Measurements from ENCODE around the gene PTPRK.

DNA sequence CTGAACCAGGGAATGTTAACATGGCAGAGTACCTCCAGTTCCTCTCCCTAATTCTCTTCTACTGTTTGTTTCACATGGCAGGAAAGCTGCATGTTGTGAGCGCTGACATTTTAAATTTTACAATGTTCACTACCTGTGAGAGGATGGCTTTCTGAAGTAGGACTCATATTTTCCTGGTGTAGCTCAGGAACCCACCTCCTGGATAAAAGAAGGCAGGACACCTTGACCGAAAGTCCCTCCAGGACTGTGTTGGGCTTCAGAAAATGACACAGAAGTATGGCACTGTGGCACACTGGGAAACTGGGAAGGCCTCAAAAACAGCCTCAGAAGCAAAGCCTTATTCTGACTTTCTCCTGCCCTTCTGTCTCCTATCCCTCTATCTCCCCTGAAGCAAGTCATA, 33.3 kb downstream of the PTPRK start:
- TF ChIP-seq, protein P1, sequence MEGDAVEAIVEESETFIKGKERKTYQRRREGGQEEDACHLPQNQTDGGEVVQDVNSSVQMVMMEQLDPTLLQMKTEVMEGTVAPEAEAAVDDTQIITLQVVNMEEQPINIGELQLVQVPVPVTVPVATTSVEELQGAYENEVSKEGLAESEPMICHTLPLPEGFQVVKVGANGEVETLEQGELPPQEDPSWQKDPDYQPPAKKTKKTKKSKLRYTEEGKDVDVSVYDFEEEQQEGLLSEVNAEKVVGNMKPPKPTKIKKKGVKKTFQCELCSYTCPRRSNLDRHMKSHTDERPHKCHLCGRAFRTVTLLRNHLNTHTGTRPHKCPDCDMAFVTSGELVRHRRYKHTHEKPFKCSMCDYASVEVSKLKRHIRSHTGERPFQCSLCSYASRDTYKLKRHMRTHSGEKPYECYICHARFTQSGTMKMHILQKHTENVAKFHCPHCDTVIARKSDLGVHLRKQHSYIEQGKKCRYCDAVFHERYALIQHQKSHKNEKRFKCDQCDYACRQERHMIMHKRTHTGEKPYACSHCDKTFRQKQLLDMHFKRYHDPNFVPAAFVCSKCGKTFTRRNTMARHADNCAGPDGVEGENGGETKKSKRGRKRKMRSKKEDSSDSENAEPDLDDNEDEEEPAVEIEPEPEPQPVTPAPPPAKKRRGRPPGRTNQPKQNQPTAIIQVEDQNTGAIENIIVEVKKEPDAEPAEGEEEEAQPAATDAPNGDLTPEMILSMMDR (conservative IDR thresholded peaks at IDR 0.05; ENCODE audit: low read depth in 2 of 2) = peak; percentile 44 to 45
- TF ChIP-seq, protein P2, sequence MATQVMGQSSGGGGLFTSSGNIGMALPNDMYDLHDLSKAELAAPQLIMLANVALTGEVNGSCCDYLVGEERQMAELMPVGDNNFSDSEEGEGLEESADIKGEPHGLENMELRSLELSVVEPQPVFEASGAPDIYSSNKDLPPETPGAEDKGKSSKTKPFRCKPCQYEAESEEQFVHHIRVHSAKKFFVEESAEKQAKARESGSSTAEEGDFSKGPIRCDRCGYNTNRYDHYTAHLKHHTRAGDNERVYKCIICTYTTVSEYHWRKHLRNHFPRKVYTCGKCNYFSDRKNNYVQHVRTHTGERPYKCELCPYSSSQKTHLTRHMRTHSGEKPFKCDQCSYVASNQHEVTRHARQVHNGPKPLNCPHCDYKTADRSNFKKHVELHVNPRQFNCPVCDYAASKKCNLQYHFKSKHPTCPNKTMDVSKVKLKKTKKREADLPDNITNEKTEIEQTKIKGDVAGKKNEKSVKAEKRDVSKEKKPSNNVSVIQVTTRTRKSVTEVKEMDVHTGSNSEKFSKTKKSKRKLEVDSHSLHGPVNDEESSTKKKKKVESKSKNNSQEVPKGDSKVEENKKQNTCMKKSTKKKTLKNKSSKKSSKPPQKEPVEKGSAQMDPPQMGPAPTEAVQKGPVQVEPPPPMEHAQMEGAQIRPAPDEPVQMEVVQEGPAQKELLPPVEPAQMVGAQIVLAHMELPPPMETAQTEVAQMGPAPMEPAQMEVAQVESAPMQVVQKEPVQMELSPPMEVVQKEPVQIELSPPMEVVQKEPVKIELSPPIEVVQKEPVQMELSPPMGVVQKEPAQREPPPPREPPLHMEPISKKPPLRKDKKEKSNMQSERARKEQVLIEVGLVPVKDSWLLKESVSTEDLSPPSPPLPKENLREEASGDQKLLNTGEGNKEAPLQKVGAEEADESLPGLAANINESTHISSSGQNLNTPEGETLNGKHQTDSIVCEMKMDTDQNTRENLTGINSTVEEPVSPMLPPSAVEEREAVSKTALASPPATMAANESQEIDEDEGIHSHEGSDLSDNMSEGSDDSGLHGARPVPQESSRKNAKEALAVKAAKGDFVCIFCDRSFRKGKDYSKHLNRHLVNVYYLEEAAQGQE (IDR thresholded peaks at IDR 0.05; ENCODE audit: unreplicated experiment) = no peak
- TF ChIP-seq POLR2AphosphoS5 (IDR thresholded peaks at IDR 0.05; ENCODE audit: low read depth) (no peak), EZH2 (IDR thresholded peaks at IDR 0.05; ENCODE audit: low read depth, unreplicated experiment) (no peak), STAT1 (IDR thresholded peaks at IDR 0.05; ENCODE audit: unreplicated experiment) (no peak), EZH2phosphoT487 (IDR thresholded peaks at IDR 0.05; ENCODE audit: unreplicated experiment) (no peak), NANOG (IDR thresholded peaks at IDR 0.05; ENCODE audit: borderline replicate concordance) (no peak), ZNF114 (CRISPR knock-in tag; IDR thresholded peaks at IDR 0.05) (no peak), ZNF331 (CRISPR knock-in tag; IDR thresholded peaks at IDR 0.05; ENCODE audit: low read depth) (no peak), JUNB (IDR thresholded peaks at IDR 0.05; ENCODE audit: unreplicated experiment) (no peak)
- TF ChIP-seq, protein P3, sequence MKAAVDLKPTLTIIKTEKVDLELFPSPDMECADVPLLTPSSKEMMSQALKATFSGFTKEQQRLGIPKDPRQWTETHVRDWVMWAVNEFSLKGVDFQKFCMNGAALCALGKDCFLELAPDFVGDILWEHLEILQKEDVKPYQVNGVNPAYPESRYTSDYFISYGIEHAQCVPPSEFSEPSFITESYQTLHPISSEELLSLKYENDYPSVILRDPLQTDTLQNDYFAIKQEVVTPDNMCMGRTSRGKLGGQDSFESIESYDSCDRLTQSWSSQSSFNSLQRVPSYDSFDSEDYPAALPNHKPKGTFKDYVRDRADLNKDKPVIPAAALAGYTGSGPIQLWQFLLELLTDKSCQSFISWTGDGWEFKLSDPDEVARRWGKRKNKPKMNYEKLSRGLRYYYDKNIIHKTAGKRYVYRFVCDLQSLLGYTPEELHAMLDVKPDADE (IDR thresholded peaks at IDR 0.05) = no peak
